ENCODE data around the gene SELENON. TPM values are rescaled to one million over a fixed set of nuclear protein-coding genes. Genes with fewer than 3 reads are reported as not detected.

Gene SELENON
- total and polyA plus RNA-seq, 2 of the 8 experiments (the other 6 are each of a cell fraction or from before 2014, with no cell fraction given) = 43.0 to 77.6 TPM

GRCh38 chr1:25807480-25808390 lies 7.7 kb downstream of the SELENON start (continued):
- no peak for TF ChIP-seq KDM1A (IDR thresholded peaks at IDR 0.05; ENCODE audit: borderline replicate concordance, low read length)
- no peak for TF ChIP-seq HDAC6 (IDR thresholded peaks at IDR 0.05; ENCODE audit: low read depth, low read length)
- no peak for TF ChIP-seq SIN3A (conservative IDR thresholded peaks at IDR 0.05 in 1 of 2, IDR thresholded peaks at IDR 0.05 in 1 of 2; ENCODE audit: low read depth in 1 of 2, low read length in 2 of 2)
- no peak for TF ChIP-seq PHF8 (conservative IDR thresholded peaks at IDR 0.05; ENCODE audit: low read depth, low read length)
- TF ChIP-seq EZH2 (IDR thresholded peaks at IDR 0.05; ENCODE audit: low read depth, low read length, severe bottlenecking) = no peak

All from H1 (cell line).